Inferior parietal cortex (tissue), 1 donor: Measurements from ENCODE around the gene ATP8B3.

Experiments
- DNase-seq: peaks from one replicate; pipeline ENCODE4 v3.0.0-alpha.2; 2016; ENCODE audit errors: extremely low spot score

The ATP8B3 gene

GRCh38 chr19:1833540-1833939 is 21.5 kb upstream of the ATP8B3 start:
- no peak for DNase-seq

- DNase-seq = no peak
Observed at GRCh38 chr19:1832046-1832663, 20.1 kb upstream of the ATP8B3 start.

GRCh38 chr19:1830978-1831377 is 18.9 kb upstream of the ATP8B3 start:
- no peak for DNase-seq

GRCh38 chr19:1830568-1830967 is 18.5 kb upstream of the ATP8B3 start:
- no peak for DNase-seq

- DNase-seq = no peak
Observed at GRCh38 chr19:1829958-1830357, 17.9 kb upstream of the ATP8B3 start.

- no peak for DNase-seq
Observed at GRCh38 chr19:1828279-1829238, 16.5 kb upstream of the ATP8B3 start.

GRCh38 chr19:1827566-1828278 is 15.6 kb upstream of the ATP8B3 start:
- no peak for DNase-seq

- no peak for DNase-seq
Observed at GRCh38 chr19:1826557-1827521, 14.8 kb upstream of the ATP8B3 start.

- peak; percentile 84 for DNase-seq
Observed at GRCh38 chr19:1825909-1826556, 14.0 kb upstream of the ATP8B3 start.

- no peak for DNase-seq
Observed at GRCh38 chr19:1824252-1824622, 12.2 kb upstream of the ATP8B3 start.

- no peak for DNase-seq
Observed at GRCh38 chr19:1823539-1824251, 11.6 kb upstream of the ATP8B3 start.

GRCh38 chr19:1823020-1823419 is 10.9 kb upstream of the ATP8B3 start:
- no peak for DNase-seq

- DNase-seq = no peak
Observed at GRCh38 chr19:1822210-1822609, 10.1 kb upstream of the ATP8B3 start.

GRCh38 chr19:1819341-1820255 is 7.5 kb upstream of the ATP8B3 start:
- no peak for DNase-seq

GRCh38 chr19:1818549-1819195 is 6.6 kb upstream of the ATP8B3 start:
- DNase-seq = no peak

- DNase-seq = no peak
Observed at GRCh38 chr19:1817553-1818179, 5.6 kb upstream of the ATP8B3 start.

- DNase-seq = no peak
Observed at GRCh38 chr19:1816530-1817298, 4.6 kb upstream of the ATP8B3 start.
